Stimulated activated naive CD8-positive, alpha-beta T cell treated with anti-CD3 and anti-CD28 coated beads, Interleukin-15, Interleukin-2, amounts not matched to agents 100 U/mL and 50 U/mL, for 24 hours (primary cell): ENCODE measurements around the gene ATP2A3.
A peak's percentile ranks its signal among the peaks of the same experiment; 100 is the strongest.

Experiments
- ATAC-seq: fragments of 150-1000 bp; cut with Tn5 transposase; one replicate; pipeline ENCODE4 v1.10.0; 2021
- DNase-seq: peaks from one replicate; pipeline ENCODE4 v3.0.0; 2021

The ATP2A3 gene

DNA sequence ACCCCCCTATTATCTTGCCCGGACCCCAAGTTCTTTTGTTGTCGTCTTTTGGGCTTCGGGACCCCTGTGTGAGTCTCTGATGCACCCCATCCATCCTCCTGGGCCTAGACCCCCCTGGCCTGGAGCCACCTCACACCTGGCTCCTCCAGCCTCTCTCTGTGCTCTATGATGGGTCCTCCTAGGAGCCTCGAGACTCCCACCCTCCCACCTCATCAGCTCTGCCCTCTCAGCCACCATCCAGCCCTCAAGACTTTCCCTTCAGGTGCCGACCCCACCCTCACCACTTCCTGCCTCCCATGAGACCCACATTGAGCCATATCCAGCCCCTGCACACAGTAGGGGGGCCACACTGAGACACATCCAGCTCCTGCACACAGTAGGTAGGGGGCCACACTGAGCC, 8.7 kb upstream of the ATP2A3 start:
- no peak for ATAC-seq
- no peak for DNase-seq

DNA sequence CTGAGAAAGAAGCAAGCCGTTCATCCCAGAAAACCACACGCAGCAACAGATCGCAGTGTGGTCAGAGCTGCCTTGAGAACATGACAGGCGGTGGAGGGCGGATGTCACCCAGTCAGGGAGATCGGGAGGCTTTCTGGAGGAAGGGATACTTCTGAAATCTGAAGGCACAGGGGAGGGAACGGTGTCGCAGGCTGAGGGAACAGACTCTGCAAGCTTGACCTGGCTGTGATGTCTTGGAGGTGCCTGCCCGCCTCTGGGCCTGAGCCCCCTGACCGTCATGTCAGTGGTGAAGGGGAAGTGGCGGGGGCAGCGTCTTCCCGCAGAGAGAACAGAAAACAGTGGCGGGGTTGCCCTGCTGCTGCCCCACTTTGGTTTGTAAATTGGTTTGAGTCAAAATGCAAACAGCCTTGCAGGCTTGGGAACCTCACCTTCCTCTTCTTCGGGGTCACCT, 8.1 kb upstream of the ATP2A3 start:
- DNase-seq (no peak), ATAC-seq (peak; percentile 34)

- ATAC-seq (no peak), DNase-seq (no peak)
These were observed 6.4 kb upstream of the ATP2A3 start for GRCh38 chr17:3970668-3971067.

GRCh38 chr17:3969963-3970362, 5.7 kb upstream of the ATP2A3 start:
- no peak for DNase-seq

GRCh38 chr17:3968886-3969524, 4.8 kb upstream of the ATP2A3 start:
- DNase-seq: no peak
- ATAC-seq: no peak

More at GRCh38 chr17:3969963-3970362, 5.7 kb upstream of the ATP2A3 start:
- no peak for ATAC-seq

GRCh38 chr17:3968015-3968414, 3.8 kb upstream of the ATP2A3 start:
- DNase-seq (no peak), ATAC-seq (no peak)

DNA sequence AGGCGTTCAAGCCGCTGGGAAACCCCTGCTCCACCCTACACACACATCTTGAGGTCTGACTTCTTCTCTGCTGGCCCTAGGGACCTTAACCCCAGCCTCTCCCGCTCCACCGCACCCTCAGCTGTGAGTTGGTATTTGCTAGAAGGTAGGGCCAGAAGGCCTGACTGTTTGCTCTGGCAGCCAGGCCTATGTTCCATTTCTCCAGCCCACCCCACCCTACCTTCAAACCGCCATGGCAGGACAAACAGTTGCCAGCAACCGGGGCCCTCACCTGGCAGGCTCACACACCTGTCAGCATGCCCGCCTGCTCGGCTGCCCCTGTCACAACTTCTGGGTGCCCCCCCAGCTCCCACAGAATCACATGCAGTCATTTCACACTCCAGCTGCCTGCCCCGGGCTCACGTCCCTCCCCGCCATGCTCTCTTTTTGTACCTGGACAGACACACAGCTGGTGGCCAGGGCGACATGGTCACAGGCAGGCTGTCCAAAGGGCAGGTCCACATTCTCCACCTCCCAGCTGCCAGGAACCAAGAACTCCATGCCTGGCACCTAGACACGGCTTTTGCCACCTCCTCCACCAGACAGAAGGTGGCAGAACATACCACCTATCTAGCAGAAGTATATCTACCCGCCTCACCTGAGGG, 2.6 kb upstream of the ATP2A3 start:
- no peak for DNase-seq
- ATAC-seq: no peak

DNA sequence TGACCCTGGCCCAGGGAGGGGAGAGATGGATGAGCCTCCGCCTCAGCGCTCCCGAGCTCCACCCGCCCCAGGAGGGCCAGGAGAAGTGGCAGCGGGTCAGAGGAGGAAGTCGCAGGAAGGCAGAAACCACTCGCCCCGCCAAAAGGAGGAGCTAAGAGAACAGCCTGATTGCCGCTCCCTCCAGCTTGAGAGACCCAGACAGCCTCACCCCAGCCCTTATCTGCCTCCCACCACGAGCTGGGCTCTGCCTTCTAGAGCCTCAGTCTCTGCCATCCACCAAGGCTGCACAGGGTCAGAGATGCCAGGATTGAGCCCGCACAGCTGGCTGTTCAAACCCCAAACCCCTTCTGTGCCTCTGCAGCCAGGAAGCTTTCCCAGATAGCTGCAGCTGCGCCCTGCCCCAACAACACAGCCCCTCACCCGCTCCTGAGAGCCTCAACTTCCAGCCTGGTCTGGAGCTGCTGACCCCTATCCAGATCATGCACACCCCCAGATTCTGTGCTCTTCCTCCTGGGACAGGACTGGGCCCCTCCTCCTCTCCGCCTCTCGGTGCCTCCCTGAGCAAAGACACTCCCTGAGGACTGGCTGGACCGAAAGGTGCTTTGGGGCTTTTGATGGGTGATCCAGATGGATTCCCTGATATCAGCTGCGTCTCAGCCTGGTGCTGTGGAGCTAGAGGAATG, 1.0 kb upstream of the ATP2A3 start:
- peak; percentile 64 for ATAC-seq

GRCh38 chr17:3963237-3964201, 718 bp downstream of the ATP2A3 start:
- DNase-seq (peak; percentile 70), ATAC-seq (peak; percentile 20)

More for the DNA sequence above, 1.0 kb upstream of the ATP2A3 start:
- DNase-seq: peak; percentile 78

- ATAC-seq (no peak), DNase-seq (no peak)
These were observed 1.3 kb downstream of the ATP2A3 start for GRCh38 chr17:3962965-3963236.

GRCh38 chr17:3962217-3962964, 1.8 kb downstream of the ATP2A3 start:
- no peak for ATAC-seq
- no peak for DNase-seq

- peak; percentile 2 for ATAC-seq
These were observed 2.6 kb downstream of the ATP2A3 start for GRCh38 chr17:3961564-3962047.

DNA sequence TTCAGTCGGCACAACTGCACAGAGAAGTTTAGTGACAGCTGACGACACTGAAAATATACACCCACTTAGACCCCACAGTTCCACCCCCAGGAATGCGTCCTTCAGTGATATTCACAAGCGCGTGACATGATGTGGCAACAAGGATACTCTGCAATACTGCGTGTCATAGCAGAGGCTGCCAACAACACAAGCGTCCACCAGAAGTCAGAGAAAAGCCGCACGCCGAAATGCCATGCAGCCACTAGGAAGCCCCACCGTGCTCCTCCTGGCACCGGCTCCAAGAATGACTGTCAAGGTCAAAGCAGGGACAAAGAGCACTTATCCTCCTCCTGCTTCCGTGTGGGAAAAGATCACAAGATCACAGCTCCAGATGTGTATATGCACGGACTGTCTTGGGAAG, 3.5 kb downstream of the ATP2A3 start:
- no peak for ATAC-seq
- DNase-seq: no peak

More at GRCh38 chr17:3961564-3962047, 2.6 kb downstream of the ATP2A3 start:
- DNase-seq: peak; percentile 54

- no peak for ATAC-seq
These were observed 4.2 kb downstream of the ATP2A3 start for GRCh38 chr17:3959921-3960601.

DNA sequence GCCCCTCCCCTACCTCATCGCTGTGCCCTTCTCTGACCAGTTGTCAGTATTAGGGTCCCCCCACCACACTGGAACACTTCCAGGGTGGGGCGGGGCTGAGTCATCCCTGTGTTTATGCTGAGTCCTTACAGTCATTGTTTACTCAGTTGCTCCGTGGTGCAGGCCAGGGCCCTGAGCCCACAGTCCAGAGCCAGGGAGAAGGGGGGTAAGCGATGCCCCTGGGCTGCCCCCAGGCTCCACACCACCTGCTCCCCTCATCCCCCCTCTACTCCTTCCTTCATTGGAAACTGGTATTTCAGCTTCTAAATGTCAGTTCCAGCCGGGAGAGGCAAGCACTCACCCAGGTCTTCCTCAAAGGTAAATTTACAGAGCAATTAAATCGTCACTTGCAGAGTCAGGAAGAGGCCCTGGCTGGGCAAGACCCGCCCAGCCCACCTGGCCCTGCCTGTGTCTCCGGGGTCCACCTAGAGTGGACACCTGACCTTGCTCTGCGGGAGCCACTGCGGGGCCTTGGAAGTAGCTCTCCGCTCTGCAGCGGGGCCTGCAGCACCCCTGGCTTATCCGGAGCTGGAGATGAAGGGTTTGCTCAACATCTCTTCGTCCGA, 4.8 kb downstream of the ATP2A3 start:
- ATAC-seq: no peak
- DNase-seq: peak; percentile 22

More at GRCh38 chr17:3959921-3960601, 4.2 kb downstream of the ATP2A3 start:
- DNase-seq: no peak

DNA sequence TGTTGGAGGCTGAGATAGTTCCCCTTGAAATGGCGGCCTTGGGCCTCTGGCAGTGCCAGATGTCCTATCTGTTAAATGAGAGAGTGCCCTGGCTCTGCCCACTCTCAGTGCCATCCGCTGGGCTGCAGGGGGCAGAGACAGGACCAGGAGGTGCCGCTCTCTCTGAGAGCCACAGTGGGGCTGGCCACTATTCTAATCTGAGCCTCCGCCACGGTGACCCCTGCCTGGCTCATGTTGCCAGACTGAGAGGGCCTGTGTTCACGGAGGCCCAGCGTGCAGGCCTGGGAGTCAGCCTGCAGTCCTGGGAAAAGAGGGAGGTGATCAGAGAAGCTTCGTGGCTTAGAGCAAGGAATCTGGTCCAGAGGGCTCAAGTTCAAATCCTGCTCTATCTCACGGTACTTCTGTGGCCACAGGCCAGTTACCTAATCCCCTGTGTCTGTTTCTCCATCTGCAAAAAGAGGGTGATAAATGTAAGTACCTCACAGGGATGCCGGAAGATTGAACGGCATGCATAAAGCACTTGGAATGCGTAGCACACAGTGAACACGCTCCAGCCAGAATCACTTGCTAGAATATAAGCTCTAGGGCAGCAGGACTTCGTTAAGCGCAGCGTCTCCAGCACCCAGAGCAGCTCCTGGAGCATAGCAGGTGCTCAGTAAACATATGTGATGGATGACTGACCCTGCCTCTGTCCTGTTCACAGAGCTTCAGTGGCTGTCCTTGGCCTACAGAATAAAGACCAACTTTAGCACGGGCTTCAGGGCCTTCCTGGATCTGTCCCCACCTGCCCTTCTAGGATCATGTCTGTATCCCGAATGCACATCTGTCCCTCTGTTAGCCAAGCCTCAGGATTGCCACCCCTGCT, 6.3 kb downstream of the ATP2A3 start:
- ATAC-seq (no peak), DNase-seq (no peak)

GRCh38 chr17:3956983-3957382, 7.3 kb downstream of the ATP2A3 start:
- DNase-seq (no peak), ATAC-seq (no peak)

DNA sequence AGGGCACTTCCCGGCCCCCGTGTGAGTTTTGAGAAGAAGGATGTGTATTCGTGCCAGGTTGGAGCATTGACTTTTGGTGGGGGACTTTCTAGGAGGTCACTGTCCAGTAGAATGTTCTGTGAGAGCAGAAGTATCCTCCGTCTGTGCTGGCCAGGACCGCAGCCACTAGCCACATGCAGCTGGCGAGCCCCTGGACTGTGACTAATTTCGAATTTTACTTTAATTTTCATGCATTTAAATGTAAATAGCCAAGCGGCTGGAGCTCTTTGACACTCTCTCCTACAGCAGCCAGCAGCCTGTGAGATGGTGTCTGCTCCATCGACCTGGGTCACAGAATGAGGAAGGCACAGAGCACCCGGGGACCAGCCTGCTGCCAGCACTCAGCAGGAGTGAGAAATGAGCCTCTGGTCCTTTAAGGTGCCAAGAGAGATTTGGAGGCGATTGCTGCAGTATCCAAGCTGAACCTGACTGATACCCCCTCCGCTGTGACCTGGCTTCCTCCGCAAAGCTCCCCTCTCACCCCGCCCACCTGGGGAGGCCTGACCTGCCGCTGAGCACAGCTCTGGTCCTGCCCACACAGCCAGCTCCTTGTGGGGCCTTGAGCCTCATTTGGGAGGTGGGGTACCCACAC, 7.8 kb downstream of the ATP2A3 start:
- DNase-seq (peak; percentile 20), ATAC-seq (no peak)

DNA sequence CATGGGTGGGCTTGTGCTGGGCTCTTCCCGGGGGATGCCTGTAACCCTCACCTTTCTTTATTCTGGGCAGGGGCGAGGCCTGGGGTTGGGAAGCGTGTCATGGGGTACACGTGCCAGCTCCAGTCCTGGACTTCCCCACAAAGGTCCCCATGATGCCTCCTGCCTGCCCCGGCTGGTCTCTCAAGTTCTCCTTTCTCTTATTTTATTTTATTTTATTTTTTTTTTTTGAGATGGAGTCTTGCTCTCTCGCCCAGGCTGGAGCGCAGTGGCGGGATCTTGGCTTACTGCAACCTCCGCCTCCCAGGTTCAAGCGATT, 8.6 kb downstream of the ATP2A3 start:
- no peak for DNase-seq
- ATAC-seq: no peak
